GM19238 (cell line): Measurements from ENCODE around the gene TFCP2L1.
"Not testable (repeated sequence)": the region's sequence is repeated elsewhere in the genome, so short reads cannot be mapped to it uniquely, and the experiment has no call there.

Source experiments
- DNase-seq: peaks from one replicate; pipeline ENCODE4 v3.0.0; 2011; ENCODE audit warnings: low spot score; ENCODE audit not compliant: insufficient read length

Gene TFCP2L1

GRCh38 chr2:121295911-121296650 is 11.1 kb upstream of the TFCP2L1 start:
- no peak for DNase-seq

DNA sequence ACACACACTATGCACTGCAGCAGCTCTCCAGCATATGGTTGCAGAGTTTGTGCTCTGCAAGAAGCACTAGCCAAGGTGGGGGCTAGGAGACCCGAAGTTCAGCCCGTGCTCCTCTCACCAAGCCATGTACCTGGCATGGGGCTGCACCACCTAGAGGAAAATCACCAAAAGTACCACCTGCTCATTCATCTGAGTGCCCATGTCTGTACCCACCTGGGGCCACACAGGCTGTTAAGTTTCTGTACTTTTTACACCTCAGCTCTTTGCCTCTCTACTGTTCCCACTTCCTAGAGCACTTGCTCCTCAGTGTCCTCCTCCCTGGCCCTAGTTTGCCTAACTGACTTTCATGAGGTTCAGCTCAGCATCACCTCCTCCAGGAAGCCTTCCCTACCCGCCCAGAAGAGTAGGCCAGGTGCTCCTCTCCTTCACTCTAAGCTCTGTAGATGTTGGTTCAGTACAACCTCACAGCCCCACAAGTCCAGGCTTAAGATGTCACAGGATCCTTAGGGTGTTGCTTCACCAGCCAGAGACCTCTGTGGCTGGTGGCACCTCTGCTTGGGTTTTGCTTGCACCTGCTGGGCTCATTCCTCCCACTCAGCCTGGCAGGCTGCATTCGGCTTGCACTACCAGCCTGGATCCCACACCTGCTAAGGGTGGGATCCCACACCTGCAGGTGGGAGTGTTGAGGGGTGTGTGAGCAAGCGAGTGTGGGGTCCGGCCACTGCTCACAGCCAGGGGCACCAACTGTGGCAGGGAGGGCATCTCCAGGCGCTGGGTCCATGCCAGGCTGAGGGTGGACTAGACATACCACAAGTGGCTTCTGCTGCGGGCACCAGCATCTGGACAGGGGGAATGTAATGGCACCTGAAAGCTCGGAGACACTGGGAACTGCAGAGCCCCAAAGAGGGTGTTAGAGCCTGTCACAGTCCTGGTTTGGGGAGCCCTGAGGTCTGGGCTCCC is 10.2 kb upstream of the TFCP2L1 start:
- DNase-seq, result no peak

- no peak for DNase-seq
Observed at GRCh38 chr2:121293450-121294325, 8.7 kb upstream of the TFCP2L1 start.

- DNase-seq, result no peak
Observed at GRCh38 chr2:121291251-121291580, 6.2 kb upstream of the TFCP2L1 start.

DNA sequence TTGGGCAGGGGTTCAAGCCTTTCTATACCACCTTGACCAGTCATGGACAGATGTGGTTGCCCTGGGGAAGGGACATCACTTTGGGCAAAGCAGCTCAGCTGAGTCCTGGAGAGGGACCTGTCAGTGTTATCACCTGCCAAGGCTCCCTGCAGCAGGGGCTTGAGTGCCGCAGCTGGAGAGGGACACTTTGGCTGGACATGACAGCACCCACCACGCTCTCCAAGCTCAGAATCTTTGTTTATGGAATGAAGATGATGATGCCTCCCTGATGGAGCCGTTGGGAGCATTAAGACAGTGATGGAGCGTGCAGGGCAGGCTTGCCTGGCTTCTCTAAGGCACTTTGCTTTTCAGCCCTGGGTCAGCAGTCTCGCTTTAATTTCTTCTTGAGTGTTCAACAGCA is 4.3 kb upstream of the TFCP2L1 start:
- no peak for DNase-seq

DNA sequence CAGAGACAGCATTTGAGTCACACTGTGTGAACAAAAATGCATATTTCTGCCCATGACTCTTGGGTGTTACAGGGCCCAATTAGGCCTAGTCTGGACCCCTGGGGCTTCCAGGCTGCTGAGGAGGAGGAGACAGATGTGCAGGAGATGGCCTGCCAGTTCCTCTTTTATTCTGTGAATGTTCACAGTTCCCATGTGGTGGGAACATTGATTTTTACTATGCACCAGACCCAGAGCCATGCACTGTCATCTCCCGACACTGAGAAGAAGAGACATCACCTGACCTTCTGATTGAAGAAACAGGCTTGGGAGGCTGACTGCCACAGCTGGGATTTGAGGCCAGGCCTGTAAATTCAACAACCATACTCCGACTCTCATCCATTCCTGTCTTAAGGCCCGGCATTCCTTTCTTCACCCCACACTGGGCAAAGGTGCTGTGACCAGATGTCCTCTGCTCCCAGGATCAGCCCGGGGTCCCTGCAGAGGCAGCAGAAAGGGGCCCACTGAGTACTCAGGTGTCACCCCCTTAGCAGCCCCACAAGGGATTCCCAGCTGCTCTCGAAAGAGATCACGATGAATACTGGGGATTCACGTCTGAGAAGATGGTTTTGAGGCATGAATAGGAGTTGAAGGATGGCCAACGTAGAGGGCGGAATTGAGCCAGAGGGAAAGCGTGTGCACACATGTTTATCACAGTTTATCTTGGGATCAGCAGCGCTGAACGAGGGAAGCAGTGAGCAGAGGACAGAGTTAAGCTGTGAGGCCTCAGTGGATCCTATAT is 3.6 kb upstream of the TFCP2L1 start:
- no peak for DNase-seq

DNA sequence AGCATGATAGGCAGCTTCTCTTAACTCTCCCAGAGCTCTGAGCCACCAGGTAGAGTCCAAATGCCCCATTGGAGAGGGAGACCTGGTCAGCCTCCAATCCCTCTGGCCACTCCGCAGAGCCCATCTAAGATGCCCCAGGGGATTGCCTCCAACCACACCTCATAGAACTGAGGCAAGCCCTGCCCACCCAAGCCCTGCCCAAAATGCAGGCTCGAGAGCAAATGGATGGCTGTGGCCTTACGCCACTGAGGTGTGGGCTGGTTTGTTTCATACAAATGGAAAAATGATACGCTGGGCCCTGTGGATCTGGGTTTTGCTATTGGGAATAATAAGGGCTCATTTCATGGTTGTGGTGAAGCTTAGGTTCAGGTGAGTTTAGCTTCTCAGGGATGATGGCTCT is 3.0 kb upstream of the TFCP2L1 start:
- no peak for DNase-seq

- DNase-seq, result no peak
Observed at GRCh38 chr2:121287146-121287798, 2.3 kb upstream of the TFCP2L1 start.

- DNase-seq, result no peak
Observed at GRCh38 chr2:121286506-121286905, 1.5 kb upstream of the TFCP2L1 start.

DNA sequence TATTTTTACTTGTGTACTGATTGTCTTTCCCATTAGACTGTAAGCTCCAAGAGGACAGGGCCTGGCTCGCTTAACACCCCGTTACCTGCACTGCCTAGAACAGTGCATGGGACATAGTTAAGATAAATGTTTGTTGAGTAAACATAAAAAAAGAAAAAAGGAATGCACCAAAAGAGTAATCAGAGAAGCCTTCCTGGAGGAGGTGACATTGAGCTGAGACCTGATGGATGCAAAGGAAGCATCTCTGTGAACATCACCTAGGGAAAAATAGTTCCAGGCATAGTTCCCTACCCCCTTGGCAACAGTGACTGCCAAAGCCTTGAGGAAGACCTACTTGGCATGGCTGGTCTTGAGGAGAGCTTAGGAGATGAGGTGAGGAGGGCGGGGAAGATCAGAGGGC is 924 bp upstream of the TFCP2L1 start:
- no peak for DNase-seq

- no peak for DNase-seq
Observed at GRCh38 chr2:121283670-121284462, 1.1 kb downstream of the TFCP2L1 start.

DNA sequence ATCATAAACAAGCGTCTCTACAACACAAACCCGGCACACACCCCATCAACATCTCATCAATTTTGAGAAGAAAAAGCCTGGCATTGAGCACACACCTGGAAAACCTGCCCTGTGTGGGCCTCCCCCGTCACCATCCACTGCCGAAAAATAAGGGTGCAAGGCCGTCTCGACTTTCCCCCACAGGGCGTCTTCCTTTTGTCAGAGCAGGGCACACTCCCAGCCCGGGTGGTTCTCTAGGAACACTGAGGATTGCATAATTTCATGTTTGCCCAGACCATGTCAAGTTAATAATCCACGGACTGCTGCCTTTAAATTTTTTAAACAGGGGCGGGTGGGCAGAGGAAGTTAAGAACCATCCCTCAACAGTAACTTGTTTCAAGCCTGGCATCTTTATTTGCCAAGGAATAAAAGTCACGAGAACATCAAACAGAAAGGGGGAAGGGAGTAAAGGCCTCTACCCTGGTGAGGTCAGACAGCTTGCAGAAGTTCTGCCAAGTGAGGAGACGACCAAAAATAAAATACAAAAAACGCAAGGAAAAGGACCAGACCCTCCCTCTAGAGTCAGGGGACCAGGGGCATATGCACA is 2.1 kb downstream of the TFCP2L1 start:
- no peak for DNase-seq

- DNase-seq, result no peak
Observed at GRCh38 chr2:121281694-121282093, 3.3 kb downstream of the TFCP2L1 start.

DNA sequence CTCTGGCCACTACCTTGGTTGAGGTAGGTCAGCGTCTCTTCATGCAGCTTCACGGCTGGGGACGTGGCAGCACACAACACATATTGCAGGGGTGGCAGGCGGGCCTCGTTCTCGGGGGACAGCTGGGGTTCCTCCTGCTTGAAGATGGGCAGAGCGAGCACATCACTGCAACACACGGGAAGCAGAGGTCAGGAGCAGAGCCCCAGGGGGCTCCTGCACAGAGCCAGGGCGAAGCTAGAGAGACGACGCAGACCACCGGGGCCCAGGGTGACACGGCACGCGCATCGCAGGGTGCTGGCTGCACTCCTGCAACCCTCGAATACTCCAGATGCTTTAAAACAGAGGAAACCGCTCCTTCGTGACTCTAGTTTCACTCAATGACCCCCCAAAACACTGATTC is 3.9 kb downstream of the TFCP2L1 start:
- no peak for DNase-seq

DNA sequence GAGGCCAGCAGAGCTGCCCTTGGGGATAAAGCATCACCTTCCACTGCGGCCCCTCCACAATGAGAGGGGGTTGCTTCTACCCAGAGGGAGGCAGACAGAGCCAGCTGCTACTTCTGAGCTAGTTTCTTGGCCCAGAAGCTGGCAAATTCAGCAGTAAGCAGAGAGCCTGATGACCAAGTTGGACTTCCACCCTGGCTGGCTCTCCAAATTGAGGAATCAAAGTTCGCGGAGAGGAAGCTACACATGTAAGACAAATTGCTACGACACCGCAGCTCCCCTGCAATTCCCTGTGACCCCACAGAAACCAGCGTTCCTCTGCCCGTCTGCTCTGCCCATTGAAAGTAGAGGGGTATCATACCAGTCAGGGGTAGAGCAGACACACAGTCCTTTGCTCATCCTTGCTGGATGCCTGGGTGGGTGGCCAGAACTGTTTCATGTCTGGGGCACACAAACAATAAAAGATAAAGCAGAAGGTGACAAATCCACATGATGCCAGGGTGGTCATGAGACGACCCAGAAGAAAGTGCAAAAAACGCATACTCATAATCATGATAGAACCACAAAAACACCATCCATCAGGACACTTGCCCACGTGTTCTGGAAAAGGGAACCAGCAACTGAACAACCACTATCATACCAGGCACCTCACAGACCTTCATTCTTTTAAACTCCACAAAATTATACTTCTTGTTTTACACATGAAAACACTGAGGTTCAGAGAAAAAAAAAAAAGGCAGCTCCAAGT is 5.4 kb downstream of the TFCP2L1 start:
- no peak for DNase-seq

DNA sequence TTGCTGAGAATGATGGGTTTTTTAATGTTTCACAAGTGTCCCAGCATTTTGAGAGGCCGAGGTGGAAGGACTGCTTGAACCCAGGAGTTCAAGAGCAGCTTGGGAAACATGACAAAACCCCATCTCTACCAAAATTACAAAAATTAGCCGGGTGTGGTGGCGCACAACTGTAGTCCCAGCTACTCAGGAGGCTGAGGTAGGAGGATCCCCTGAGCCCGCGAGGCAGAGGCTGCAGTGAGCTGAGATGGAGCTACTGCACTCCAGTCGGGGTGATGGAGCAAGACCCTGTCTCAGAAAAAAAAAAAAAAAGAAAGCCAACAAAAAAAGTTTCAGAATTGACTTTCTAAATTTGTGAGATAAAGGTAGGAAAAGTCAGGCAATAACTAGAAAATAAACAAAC is 8.7 kb downstream of the TFCP2L1 start:
- DNase-seq, result no peak

GRCh38 chr2:121273116-121273515 is 11.9 kb downstream of the TFCP2L1 start:
- DNase-seq, result no peak

DNA sequence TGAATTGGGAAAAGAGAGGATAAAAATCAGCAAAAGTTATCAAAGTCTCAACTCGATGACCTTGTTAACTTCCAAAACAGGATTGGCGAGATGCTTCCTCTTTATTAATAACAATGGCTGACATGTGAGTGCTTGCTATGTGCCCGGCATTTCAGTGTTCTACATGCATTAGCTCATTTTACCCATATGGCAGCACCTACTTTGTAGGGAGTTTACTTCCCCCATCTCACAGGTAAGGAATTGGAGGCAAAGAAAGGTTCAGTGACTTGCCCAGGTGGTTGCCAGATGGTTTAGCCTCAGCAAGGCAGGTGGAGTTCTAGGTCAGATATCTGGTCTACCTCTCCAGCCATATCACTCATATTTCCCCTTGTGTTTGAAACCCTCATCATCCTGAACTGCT is 12.4 kb downstream of the TFCP2L1 start:
- DNase-seq, result no peak

DNA sequence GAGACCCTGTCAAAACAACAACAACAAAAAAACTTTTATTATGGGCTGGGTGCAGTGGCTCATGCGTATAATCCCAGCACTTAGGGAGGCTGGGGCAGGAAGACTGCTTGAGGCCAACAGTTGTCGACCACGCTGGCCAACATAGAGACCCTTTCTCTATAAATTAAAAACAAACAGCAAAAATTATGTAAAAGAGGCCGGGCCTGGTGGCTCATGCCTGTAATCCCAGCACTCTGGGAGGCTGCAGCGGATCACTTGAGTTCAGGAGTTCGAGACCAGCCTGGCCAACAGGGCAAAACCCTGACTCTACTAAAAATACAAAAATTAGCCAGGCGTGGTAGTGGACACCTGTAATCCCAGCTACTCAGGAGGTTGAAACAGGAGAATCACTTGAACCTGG is 15.6 kb downstream of the TFCP2L1 start:
- DNase-seq, result not testable (repeated sequence)
